ENCODE measurements around the gene DPCD. TPM values are rescaled to one million over a fixed set of nuclear protein-coding genes. Genes with fewer than 3 reads are reported as not detected.
A peak's percentile ranks its signal among the peaks of the same experiment; 100 is the strongest.
"Not testable (repeated sequence)": the region's sequence is repeated elsewhere in the genome, so short reads cannot be mapped to it uniquely, and the experiment has no call there.

The DPCD gene
- total RNA-seq, 1 experiment from 2014 or later: 36.2 TPM

DNA sequence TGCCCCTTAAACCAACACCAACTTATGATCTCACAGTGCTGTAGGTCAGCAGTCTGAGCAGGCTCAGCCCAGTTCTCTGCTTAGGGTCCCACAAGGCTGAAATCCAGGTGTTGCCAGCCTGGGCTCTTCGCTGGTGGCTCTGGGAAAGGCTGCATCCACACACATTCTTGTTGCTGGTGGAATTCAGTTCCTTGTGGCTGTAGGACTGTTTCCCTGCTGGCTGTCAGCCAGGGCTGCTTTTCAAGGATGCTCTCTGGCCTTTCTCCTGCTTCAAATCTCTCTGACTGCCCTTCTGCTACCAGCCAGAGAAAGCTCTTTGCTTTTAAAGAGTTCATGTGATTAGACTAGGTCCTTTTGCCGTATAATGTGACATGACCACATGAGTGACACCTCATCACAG lies 15.3 kb upstream of the DPCD start:
- H3K27ac ChIP-seq: no peak overlapping the region
- H3K9me3 ChIP-seq (replicated peaks): peaks cover 5% of the 10 kb centered on the region
- no peaks in the 10 kb centered on the region for H3K27me3 ChIP-seq
- H3K4me3 ChIP-seq: no peak overlapping the region
- no peaks in the 10 kb centered on the region; the same call in 1 of the 2 replicates for H3K4me1 ChIP-seq
- DNase-seq: no peak
- no peaks in the 10 kb centered on the region for H3K36me3 ChIP-seq

DNA sequence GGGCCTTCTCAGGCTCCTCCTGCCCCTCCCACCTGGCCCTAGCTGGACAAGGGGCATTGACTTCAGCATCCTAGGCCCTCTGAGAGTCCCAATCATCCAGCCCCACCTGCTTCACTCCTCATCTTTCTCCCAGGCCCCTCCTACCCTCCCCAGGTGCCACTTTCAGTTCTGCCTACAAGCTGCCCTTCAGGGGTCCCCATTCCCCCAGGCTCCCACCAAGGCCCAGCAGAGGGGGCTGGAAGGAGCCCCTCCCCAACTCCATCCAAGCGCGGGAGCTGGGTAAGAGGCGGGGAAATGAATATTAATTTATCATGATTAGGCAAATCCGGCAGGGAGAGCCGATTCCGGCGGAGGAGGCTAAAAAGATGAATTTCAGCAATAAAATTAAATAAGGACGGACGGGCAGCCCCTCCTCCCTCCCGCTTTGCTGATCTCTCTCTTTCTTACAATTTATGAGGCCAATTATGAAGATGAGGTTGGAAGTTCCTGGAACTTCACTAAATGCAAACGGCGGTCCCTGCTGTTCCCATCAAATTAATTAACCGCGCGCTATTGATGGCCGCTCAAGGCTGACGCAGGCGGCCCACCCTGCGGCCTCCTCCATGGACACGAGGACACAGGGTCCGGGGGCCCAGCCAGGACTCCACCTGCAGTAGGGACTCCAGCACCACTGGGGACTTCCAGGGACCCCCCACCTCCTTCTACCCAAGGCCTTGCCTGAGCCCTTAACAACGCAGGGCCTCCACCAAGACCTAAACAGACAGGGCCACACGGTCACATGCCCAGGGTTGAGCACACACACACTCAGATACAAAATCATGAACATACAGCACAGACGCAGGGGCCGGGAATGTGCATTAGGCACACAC lies 14.0 kb upstream of the DPCD start:
- Histone ChIP-seq H3K36me3 (no peaks in the 10 kb centered on the region), H3K9me3 (replicated peaks) (peaks cover 5% of the 10 kb centered on the region), H3K27ac (no peak overlapping the region), H3K4me1 (no peaks in the 10 kb centered on the region; the same call in 1 of the 2 replicates), H3K4me3 (no peak overlapping the region), H3K27me3 (no peaks in the 10 kb centered on the region)
- DNase-seq: no peak

DNA sequence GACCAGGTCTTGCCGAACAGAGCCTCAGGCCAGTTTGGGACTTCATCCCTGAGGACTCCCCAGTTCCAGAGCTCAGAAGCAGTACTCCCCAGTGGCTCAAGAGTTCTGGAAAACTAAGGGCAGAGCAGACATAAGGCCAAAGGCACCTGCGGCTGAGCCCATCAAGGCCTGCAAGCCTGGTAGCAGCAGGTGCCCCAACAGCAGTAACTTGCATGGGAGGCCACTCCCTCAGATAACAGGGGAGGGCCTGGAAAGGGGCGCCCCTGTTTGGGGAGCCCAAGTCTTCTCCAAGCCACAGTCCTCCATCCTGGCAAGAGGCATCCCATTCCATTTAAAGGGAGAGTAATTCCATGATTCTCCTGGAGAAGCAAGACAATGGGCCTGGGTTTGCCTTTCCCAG lies 13.0 kb upstream of the DPCD start:
- H3K27ac ChIP-seq: no peak overlapping the region
- no peaks in the 10 kb centered on the region for H3K27me3 ChIP-seq
- no peak for DNase-seq
- H3K9me3 ChIP-seq (replicated peaks): peaks cover 5% of the 10 kb centered on the region
- H3K4me1 ChIP-seq: no peaks in the 10 kb centered on the region; the same call in 1 of the 2 replicates
- no peaks in the 10 kb centered on the region for H3K36me3 ChIP-seq
- no peak overlapping the region for H3K4me3 ChIP-seq

DNA sequence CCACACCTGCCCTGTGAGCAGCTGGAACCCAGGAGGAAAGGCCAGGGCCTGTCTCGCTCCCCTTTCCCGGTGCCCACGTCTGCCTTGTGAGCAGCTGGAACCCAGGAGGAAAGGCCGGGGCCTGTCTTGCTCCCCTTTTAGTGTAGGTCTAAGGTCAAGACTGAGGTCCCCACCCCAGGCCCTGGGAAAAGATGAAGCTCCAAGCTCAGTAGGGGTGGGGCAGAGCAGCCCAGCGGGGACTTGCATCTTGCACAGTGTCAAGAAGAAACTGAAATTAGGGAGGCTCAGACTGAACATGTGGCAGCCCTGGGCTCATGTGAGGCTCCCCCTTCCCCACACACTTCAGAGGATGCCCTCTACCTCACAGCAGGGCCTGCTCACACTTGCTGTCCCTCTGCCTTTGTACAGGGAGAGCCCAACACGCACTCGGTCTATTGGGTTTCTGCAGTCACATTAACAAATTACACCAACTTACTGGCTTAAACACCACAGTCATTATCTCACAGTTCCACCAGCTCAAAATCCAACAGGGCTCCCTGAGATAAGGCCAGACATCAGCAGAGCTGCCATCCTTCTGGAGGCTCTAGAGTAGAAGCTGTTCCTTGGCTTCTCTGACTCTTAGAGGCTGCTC lies 12.4 kb upstream of the DPCD start:
- Histone ChIP-seq H3K4me3 (no peak overlapping the region), H3K9me3 (replicated peaks) (peaks cover 5% of the 10 kb centered on the region), H3K36me3 (no peaks in the 10 kb centered on the region), H3K27ac (no peak overlapping the region), H3K27me3 (no peaks in the 10 kb centered on the region), H3K4me1 (no peaks in the 10 kb centered on the region; the same call in 1 of the 2 replicates)
- DNase-seq: no peak

DNA sequence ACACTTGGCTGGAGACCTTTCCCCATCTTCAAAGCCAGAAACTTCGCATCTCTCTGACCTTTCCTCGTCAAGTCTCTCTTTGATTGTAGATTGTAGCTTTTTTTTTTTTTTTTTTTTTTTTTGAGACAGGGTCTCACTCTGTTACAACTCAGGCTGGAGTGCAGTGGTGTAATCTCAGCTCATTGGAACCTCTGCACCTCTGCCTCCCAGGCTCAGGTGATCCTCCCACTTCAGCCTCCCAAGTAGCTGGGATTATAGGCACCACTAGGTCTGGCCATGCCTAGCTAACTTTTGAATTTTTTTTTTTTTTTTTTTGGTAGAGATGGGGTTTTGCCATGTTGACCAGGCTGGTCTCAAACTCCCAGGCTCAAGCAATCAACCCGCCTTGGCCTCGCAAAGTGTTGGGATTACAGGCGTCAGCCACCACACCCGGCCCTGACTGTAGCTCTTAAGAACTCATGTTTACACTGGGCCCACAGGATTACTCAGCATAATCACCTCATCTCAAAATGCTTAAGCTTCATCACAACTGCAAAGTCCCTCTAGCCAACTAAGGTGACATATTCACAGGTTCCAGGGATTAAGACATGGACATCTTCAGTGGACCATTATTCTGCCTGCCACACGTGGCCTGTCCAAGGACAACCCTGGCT lies 11.8 kb upstream of the DPCD start:
- DNase-seq: no peak
- Histone ChIP-seq H3K36me3 (no peaks in the 10 kb centered on the region), H3K4me1 (no peaks in the 10 kb centered on the region; the same call in 1 of the 2 replicates), H3K4me3 (no peak overlapping the region), H3K27ac (no peak overlapping the region), H3K9me3 (replicated peaks) (peaks cover 5% of the 10 kb centered on the region), H3K27me3 (no peaks in the 10 kb centered on the region)

DNA sequence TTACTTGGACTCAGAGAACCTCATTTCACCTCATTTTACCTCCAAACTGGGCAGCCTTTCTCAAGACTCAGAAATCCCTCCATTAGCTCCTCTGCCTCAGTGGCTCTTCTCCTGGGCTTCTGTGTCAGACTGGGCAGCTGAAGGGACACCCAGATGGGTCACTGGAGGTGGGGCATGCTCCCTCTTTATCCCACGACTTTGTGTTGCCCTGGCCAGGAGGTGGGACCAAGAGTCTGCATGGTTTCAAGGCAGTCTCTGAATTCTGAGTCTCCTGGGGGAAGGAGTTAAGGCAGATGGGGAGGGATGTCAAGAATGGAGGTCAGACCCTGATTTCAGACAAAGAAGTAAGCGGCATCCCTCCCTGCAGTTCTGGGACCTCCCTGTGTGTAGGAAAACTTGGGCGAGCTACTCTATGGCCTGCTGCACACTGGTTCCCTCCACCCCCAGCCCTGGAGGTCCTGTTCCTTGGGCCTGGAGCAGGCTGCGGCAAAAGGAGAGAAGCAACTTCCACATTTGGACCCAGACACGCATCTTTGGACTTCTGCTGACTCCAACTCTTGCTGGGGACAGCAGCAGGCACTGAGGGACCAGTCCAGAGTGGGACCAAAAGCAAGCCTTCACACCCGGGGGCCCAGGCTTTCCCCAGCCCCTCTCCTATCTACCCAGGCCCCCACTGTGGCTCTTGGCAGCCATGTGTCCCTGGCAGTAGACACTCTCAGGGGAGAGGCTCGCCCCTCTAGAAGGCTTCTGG lies 10.8 kb upstream of the DPCD start:
- H3K36me3 ChIP-seq: no peaks in the 10 kb centered on the region
- no peaks in the 10 kb centered on the region for H3K27me3 ChIP-seq
- no peak for DNase-seq
- no peak overlapping the region for H3K27ac ChIP-seq
- H3K4me1 ChIP-seq: no peaks in the 10 kb centered on the region
- peaks cover 5% of the 10 kb centered on the region for H3K9me3 ChIP-seq (replicated peaks)
- H3K4me3 ChIP-seq: no peak overlapping the region

DNA sequence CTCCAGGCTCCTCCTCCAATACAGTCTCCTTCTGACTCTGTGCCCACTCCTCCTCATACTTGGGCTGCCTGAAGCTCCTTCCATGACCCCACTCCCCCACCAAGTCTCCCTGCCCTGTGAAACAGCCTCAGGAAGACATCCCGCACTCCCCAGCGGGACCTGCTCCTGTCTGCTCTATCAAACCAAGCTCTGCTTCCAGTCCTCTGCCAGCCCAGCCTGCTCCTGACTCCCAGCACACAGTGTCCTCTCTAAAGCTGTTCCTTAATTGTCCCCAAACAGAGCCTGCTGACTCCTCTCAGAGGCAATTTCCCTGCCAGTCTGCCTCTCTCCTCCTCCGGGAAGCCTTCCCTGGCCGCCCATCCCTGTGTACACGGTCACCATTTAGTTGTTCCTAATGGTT lies 9.9 kb upstream of the DPCD start:
- no peaks in the 10 kb centered on the region for H3K9me3 ChIP-seq (replicated peaks)
- no peak overlapping the region for H3K4me3 ChIP-seq
- H3K36me3 ChIP-seq: no peaks in the 10 kb centered on the region
- H3K27ac ChIP-seq: no peak overlapping the region
- no peak for DNase-seq
- no peaks in the 10 kb centered on the region for H3K27me3 ChIP-seq
- no peaks in the 10 kb centered on the region for H3K4me1 ChIP-seq

DNA sequence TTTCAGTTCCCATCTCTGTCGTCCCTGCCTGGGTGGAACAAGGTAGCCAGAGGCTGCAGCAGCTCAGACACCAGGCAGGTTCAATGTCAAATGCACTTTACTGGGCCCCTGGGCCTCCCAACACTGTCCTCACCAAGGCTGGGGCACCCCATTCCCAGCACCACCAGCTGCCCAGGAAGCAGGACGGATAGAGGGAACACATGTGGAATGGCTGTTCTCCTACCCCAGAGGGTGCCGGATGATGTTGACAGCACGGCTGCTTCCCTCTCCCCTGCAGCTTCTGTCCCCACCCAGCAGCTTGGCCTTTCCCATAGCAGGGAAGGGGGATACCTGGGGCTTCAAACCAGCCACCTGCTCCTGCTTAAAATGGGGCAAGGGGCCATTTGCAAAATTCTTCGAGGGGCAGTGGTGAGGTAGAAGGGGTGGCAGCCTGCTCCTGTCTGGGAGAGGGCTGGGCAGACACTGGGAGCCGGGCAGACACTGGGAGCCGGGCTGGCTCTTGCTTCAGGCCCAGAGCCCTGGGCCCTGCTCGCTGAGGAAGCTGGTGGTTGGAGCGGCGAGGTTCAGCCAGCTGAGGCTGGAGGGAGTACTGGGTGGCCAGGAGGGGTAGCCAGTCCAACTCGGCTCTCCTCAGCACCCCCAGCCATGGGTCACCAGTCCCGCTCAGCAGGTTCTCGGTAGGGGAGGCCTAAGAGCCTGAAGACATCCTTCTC lies 9.2 kb upstream of the DPCD start:
- no peak overlapping the region for H3K27ac ChIP-seq
- H3K36me3 ChIP-seq: no peaks in the 10 kb centered on the region
- H3K4me1 ChIP-seq: no peaks in the 10 kb centered on the region
- no peaks in the 10 kb centered on the region for H3K9me3 ChIP-seq (replicated peaks)
- H3K4me3 ChIP-seq: no peak overlapping the region
- no peak for DNase-seq
- no peaks in the 10 kb centered on the region for H3K27me3 ChIP-seq

DNA sequence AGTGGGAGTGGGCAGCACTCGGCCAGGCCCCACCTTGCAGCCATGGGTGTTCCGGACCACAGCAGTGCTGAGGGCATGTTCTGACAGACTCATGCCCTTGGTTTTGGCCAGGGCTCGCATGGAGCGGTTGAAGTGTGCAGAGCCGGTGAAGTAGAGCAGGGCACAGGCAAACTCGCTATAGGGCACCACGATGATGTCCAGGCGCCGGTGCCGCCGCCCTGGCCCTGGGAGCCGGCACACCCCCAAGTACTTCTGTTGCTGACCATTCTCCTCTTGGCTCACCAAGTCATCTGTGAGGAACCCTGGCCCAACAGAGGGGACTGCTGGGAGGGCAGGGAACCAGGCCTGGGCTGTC lies 8.6 kb upstream of the DPCD start:
- no peak for DNase-seq
- no peaks in the 10 kb centered on the region for H3K9me3 ChIP-seq (replicated peaks)
- H3K27ac ChIP-seq: no peak overlapping the region
- no peaks in the 10 kb centered on the region for H3K36me3 ChIP-seq
- H3K4me1 ChIP-seq: no peaks in the 10 kb centered on the region
- no peaks in the 10 kb centered on the region for H3K27me3 ChIP-seq
- no peak overlapping the region for H3K4me3 ChIP-seq

DNA sequence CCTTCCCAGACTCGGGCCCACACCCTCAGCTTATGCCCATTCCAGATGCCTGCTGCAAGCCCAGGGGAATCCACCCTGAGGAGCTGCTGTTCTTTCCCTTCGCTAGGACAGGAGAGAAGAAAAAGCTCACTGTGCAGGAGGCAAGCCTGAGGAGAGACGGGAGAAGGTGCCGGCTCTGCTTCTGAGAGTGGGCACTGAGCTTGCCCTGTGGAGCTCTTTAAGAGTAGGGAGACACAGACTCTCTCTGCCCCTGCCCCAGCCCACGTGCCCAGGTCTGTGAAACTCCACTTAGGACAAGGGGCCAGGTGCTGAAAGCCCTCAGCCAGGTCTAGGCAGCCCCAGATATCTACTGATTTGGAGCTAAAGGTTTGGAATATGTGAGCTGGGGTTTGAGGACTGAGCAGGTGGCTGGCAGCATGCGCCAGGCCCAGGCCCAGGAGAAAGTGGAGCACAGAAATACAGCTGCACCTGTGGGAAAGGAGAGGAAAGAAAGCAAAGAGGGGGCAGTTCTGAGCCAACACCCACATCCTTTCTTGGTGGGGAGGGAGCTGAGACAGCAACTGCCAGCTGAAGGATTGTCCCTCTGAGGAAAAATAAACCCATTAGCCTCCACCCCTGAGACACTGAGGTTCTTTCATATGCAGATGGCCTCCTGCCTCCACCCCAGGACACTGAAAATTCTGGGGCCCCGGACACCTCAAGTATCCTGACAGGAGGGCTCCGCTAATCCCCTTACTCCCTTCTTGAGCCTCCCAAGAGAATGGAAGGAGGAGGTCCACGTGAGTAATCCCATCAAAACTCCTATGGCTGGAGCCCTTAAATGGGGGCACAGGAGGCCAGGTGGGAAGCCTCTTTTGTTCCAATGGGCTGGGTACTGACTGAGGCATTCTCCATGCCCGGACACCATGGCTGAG lies 7.4 kb upstream of the DPCD start:
- H3K36me3 ChIP-seq: no peaks in the 10 kb centered on the region
- no peaks in the 10 kb centered on the region for H3K27me3 ChIP-seq
- DNase-seq: no peak
- H3K4me1 ChIP-seq: no peaks in the 10 kb centered on the region
- H3K27ac ChIP-seq: no peak overlapping the region
- no peaks in the 10 kb centered on the region for H3K9me3 ChIP-seq (replicated peaks)
- H3K4me3 ChIP-seq: no peak overlapping the region

DNA sequence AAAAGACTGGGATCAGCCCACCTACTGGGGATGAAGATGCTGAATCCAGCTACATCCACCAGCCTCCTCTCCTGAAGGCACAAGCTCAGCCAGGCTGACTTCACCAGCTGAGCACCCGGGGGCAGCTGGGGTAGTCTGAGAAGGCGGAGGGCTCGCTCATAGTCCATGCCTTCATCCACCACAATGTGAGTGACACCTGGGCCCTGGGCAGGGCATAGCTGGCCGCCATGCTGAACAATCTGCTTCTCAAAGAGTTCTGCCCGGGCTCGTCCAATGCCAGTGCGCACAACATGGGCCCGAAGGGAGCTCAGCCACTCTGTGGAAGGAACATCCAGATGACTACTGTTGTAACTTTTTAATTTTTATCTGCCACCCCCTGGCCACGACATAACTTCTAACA lies 2.3 kb upstream of the DPCD start:
- H3K4me1 ChIP-seq: peaks cover 5% of the 10 kb centered on the region
- H3K27me3 ChIP-seq: no peaks in the 10 kb centered on the region
- no peaks in the 10 kb centered on the region for H3K36me3 ChIP-seq
- H3K4me3 ChIP-seq: no peak overlapping the region
- no peaks in the 10 kb centered on the region for H3K9me3 ChIP-seq (replicated peaks)
- no peak overlapping the region for H3K27ac ChIP-seq
- no peak for DNase-seq

DNA sequence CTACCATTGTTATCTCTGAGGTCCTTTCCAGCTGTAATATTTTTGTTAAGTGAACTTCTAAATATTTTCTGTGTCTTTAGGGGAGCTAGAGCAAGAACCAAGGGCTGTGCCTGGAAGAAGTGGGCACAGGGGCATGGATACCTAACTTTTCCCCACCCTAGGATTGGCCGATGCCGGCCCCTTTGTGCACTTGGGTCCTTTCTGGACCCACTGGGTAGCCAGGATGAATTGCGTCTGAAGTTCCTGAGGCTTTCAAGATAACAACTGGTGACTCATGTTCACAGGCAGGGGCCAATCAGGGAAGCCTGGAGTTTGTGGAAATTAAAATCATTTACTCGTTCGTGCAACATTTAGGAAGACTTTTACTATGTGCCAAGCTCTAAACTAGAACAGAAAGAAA lies 758 bp downstream of the DPCD start:
- Histone ChIP-seq H3K27ac (no peak overlapping the region), H3K4me1 (peaks cover 5% of the 10 kb centered on the region), H3K4me3 (peak overlapping the region; percentile 89), H3K27me3 (no peaks in the 10 kb centered on the region), H3K9me3 (replicated peaks) (no peaks in the 10 kb centered on the region), H3K36me3 (no peaks in the 10 kb centered on the region)
- DNase-seq: peak in 1 of 2 experiments; percentile 42

DNA sequence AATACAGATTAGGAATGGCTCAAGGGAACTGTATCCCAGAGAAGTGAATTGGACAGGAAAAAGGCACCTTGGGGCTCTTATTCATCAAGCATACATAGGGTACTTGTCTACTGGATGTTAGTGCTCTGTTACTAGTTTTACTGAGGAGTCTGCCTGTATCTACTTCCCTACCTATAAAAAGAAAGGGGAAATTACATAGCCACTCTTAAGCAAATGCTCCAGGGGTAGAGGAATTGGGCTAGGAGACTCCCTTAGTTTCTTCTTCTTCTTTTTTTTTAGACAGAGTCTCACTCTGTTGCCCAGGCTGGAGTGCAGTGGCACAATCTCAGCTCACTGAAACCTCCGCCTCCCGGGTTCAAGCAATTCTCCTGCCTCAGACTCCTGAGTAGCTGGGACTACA lies 5.2 kb downstream of the DPCD start:
- not testable (repeated sequence) for H3K4me3 ChIP-seq; DNase-seq; H3K27ac ChIP-seq; H3K9me3 ChIP-seq (replicated peaks); H3K27me3 ChIP-seq; H3K36me3 ChIP-seq
- H3K4me1 ChIP-seq: peaks cover 17% of the 10 kb centered on the region

All from SJCRH30 (cell line).